ENCODE measurements around the gene TTLL11. TPM values are rescaled to one million over a fixed set of nuclear protein-coding genes. Genes with fewer than 3 reads are reported as not detected.

The TTLL11 gene
- polyA plus RNA-seq, 1 donor from 2014 or later, result 8.0 TPM

DNA sequence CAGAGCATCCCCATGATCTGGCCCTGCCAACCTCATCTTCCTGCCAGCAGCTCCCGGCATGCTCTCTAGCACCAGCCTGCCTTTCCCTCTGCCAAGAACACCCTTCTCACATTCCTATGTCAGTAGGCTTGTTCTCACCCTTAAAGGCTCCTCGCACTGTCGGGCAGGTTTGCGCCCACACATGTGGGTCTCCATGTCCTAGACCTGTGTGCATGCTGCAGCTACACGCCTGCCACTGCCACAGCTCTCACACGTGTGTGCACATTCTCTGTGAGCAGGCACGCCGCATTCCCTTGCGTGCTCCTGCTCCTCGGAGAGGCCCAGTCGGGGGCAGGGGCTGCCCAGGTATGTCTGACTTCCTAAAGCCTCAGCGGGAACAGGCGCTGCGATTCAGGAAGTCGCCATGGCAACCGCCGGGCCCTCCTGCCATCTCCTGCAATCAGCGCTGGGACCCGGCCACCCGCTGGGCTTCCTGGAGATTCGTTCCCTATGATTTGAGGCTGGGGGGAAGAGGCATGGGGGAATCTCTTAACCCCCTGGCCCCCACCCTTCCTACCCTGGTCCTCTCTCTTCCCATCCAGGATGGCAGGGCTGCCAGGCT is 38.4 kb upstream of the TTLL11 start:
- Histone ChIP-seq H3K4me3 (ENCODE audit: low read length) (peak overlapping the region; percentile 52), H2AFZ (ENCODE audit: low read depth, low read length) (no peak overlapping the region), H3K36me3 (ENCODE audit: insufficient read depth, low read length) (no peaks in the 10 kb centered on the region), H3K9me2 (ENCODE audit: insufficient read depth, low read length) (no peaks in the 10 kb centered on the region), H3K9me3 (ENCODE audit: low read length) (no peaks in the 10 kb centered on the region), H3K4me2 (ENCODE audit: low read length) (peak overlapping the region; percentile 15), H3K79me2 (replicated peaks; ENCODE audit: insufficient read depth, low read length) (no peaks in the 10 kb centered on the region), H3K27me3 (ENCODE audit: insufficient read depth, low read depth, low read length) (peaks cover 36% of the 10 kb centered on the region), H3F3A (ENCODE audit: insufficient read depth, low read length, poor library complexity, severe bottlenecking) (no peaks in the 10 kb centered on the region), H3K9ac (ENCODE audit: low read length) (peak overlapping the region; percentile 4), H3K27ac (ENCODE audit: low read length) (no peak overlapping the region), H4K20me1 (ENCODE audit: insufficient read depth) (no peaks in the 10 kb centered on the region)
- TF ChIP-seq TAF1 (IDR thresholded peaks at IDR 0.05; ENCODE audit: low read depth) (no peak), POLR2AphosphoS5 (IDR thresholded peaks at IDR 0.05) (peak; percentile 16), EP300 (conservative IDR thresholded peaks at IDR 0.05; ENCODE audit: poor library complexity, severe bottlenecking) (peak; percentile 41), SMC3 (conservative IDR thresholded peaks at IDR 0.05; ENCODE audit: poor library complexity) (no peak), MXI1 (conservative IDR thresholded peaks at IDR 0.05; ENCODE audit: poor library complexity, severe bottlenecking) (peak; percentile 75), RAD21 (conservative IDR thresholded peaks at IDR 0.05) (peak; percentile 24), EZH2 (IDR thresholded peaks at IDR 0.05; ENCODE audit: borderline replicate concordance, insufficient read depth, low read length, poor library complexity, severe bottlenecking) (no peak)
- TF ChIP-seq, protein P1, sequence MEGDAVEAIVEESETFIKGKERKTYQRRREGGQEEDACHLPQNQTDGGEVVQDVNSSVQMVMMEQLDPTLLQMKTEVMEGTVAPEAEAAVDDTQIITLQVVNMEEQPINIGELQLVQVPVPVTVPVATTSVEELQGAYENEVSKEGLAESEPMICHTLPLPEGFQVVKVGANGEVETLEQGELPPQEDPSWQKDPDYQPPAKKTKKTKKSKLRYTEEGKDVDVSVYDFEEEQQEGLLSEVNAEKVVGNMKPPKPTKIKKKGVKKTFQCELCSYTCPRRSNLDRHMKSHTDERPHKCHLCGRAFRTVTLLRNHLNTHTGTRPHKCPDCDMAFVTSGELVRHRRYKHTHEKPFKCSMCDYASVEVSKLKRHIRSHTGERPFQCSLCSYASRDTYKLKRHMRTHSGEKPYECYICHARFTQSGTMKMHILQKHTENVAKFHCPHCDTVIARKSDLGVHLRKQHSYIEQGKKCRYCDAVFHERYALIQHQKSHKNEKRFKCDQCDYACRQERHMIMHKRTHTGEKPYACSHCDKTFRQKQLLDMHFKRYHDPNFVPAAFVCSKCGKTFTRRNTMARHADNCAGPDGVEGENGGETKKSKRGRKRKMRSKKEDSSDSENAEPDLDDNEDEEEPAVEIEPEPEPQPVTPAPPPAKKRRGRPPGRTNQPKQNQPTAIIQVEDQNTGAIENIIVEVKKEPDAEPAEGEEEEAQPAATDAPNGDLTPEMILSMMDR (IDR thresholded peaks at IDR 0.05; ENCODE audit: poor library complexity, severe bottlenecking), result no peak
- TF ChIP-seq, protein P2, sequence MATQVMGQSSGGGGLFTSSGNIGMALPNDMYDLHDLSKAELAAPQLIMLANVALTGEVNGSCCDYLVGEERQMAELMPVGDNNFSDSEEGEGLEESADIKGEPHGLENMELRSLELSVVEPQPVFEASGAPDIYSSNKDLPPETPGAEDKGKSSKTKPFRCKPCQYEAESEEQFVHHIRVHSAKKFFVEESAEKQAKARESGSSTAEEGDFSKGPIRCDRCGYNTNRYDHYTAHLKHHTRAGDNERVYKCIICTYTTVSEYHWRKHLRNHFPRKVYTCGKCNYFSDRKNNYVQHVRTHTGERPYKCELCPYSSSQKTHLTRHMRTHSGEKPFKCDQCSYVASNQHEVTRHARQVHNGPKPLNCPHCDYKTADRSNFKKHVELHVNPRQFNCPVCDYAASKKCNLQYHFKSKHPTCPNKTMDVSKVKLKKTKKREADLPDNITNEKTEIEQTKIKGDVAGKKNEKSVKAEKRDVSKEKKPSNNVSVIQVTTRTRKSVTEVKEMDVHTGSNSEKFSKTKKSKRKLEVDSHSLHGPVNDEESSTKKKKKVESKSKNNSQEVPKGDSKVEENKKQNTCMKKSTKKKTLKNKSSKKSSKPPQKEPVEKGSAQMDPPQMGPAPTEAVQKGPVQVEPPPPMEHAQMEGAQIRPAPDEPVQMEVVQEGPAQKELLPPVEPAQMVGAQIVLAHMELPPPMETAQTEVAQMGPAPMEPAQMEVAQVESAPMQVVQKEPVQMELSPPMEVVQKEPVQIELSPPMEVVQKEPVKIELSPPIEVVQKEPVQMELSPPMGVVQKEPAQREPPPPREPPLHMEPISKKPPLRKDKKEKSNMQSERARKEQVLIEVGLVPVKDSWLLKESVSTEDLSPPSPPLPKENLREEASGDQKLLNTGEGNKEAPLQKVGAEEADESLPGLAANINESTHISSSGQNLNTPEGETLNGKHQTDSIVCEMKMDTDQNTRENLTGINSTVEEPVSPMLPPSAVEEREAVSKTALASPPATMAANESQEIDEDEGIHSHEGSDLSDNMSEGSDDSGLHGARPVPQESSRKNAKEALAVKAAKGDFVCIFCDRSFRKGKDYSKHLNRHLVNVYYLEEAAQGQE (IDR thresholded peaks at IDR 0.05; ENCODE audit: borderline replicate concordance), result peak; percentile 49

DNA sequence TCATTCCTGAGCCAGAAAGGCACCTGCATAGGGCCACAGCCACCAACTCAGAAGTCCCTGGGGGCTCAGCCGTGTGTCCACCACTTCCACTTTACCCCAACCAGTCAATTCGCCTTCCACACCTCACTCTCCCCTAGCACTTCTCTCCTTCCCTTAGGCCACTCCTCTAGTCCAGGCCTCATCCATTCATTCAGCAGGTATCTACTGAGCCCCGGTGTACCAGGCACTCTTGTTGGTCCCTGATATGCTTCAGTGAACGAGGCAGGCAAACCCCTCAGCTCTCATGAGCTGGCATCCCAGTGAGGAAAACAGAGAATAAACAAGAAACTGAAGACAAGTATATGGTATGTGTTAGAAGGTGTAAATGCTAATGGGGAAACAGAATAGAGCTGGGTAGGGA is 37.7 kb upstream of the TTLL11 start:
- Histone ChIP-seq H4K20me1 (ENCODE audit: insufficient read depth) (no peaks in the 10 kb centered on the region), H3K9me3 (ENCODE audit: low read length) (no peaks in the 10 kb centered on the region), H3K4me3 (ENCODE audit: low read length) (peak overlapping the region; percentile 52), H3K36me3 (ENCODE audit: insufficient read depth, low read length) (no peaks in the 10 kb centered on the region), H2AFZ (ENCODE audit: low read depth, low read length) (no peak overlapping the region), H3K27me3 (ENCODE audit: insufficient read depth, low read depth, low read length) (peaks cover 38% of the 10 kb centered on the region), H3K9me2 (ENCODE audit: insufficient read depth, low read length) (no peaks in the 10 kb centered on the region), H3K79me2 (replicated peaks; ENCODE audit: insufficient read depth, low read length) (no peaks in the 10 kb centered on the region), H3F3A (ENCODE audit: insufficient read depth, low read length, poor library complexity, severe bottlenecking) (no peaks in the 10 kb centered on the region), H3K9ac (ENCODE audit: low read length) (no peak overlapping the region), H3K27ac (ENCODE audit: low read length) (no peak overlapping the region), H3K4me2 (ENCODE audit: low read length) (no peak overlapping the region)
- TF ChIP-seq EZH2 (IDR thresholded peaks at IDR 0.05; ENCODE audit: borderline replicate concordance, insufficient read depth, low read length, poor library complexity, severe bottlenecking) (no peak), TAF1 (IDR thresholded peaks at IDR 0.05; ENCODE audit: low read depth) (no peak), RAD21 (conservative IDR thresholded peaks at IDR 0.05) (no peak), EP300 (conservative IDR thresholded peaks at IDR 0.05; ENCODE audit: poor library complexity, severe bottlenecking) (no peak), MXI1 (conservative IDR thresholded peaks at IDR 0.05; ENCODE audit: poor library complexity, severe bottlenecking) (no peak), POLR2AphosphoS5 (IDR thresholded peaks at IDR 0.05) (no peak), SMC3 (conservative IDR thresholded peaks at IDR 0.05; ENCODE audit: poor library complexity) (no peak)
- TF ChIP-seq, protein P1 (IDR thresholded peaks at IDR 0.05; ENCODE audit: poor library complexity, severe bottlenecking), result no peak
- TF ChIP-seq, protein P2 (IDR thresholded peaks at IDR 0.05; ENCODE audit: borderline replicate concordance), result no peak
